NCI-H526 treated with DMSO at 0.1 percent for 48 hours (cell line): ENCODE results near the gene MYO15A.

Source experiments
- DNase-seq: peaks from one replicate; lab custom pipeline; 2025; lab: John Stamatoyannopoulos, UW

MYO15A gene

GRCh38 chr17:18124345-18125126 is 16.0 kb downstream of the MYO15A start:
- no peak for DNase-seq

GRCh38 chr17:18129041-18129502 is 20.5 kb downstream of the MYO15A start:
- DNase-seq = no peak

GRCh38 chr17:18132711-18133110 is 24.2 kb downstream of the MYO15A start:
- DNase-seq = no peak

GRCh38 chr17:18136357-18136756 is 27.8 kb downstream of the MYO15A start:
- DNase-seq = no peak

- no peak for DNase-seq
These were observed 29.7 kb downstream of the MYO15A start for GRCh38 chr17:18138065-18138749.

- DNase-seq = no peak
These were observed 30.5 kb downstream of the MYO15A start for GRCh38 chr17:18139092-18139491.

GRCh38 chr17:18139498-18139897 is 30.9 kb downstream of the MYO15A start:
- no peak for DNase-seq

GRCh38 chr17:18139949-18140348 is 31.4 kb downstream of the MYO15A start:
- no peak for DNase-seq

- DNase-seq = no peak
These were observed 32.1 kb downstream of the MYO15A start for GRCh38 chr17:18140648-18141047.

GRCh38 chr17:18141210-18141803 is 32.8 kb downstream of the MYO15A start:
- no peak for DNase-seq

- DNase-seq = no peak
These were observed 33.9 kb downstream of the MYO15A start for GRCh38 chr17:18142417-18142816.

GRCh38 chr17:18143044-18143936 is 34.7 kb downstream of the MYO15A start:
- DNase-seq = no peak

GRCh38 chr17:18144261-18144660 is 35.7 kb downstream of the MYO15A start:
- no peak for DNase-seq

GRCh38 chr17:18144855-18145254 is 36.3 kb downstream of the MYO15A start:
- DNase-seq = no peak

- DNase-seq = no peak
These were observed 37.3 kb downstream of the MYO15A start for GRCh38 chr17:18145811-18146210.

GRCh38 chr17:18146259-18146658 is 37.7 kb downstream of the MYO15A start:
- no peak for DNase-seq

GRCh38 chr17:18146980-18147379 is 38.4 kb downstream of the MYO15A start:
- no peak for DNase-seq

GRCh38 chr17:18148586-18148985 is 40.0 kb downstream of the MYO15A start:
- DNase-seq = no peak

- DNase-seq = no peak
These were observed 42.7 kb downstream of the MYO15A start for GRCh38 chr17:18151290-18151689.

- no peak for DNase-seq
These were observed 46.6 kb downstream of the MYO15A start for GRCh38 chr17:18155179-18155578.

GRCh38 chr17:18156171-18156975 is 47.8 kb downstream of the MYO15A start:
- DNase-seq = no peak
